H9 (cell line): ENCODE data around the gene ALG9. TPM values are rescaled to one million over a fixed set of nuclear protein-coding genes. Genes with fewer than 3 reads are reported as not detected.

Experiments
- DNase-seq: peaks from one replicate; pipeline ENCODE4 v3.0.0-alpha.2; 2017
- H2AFZ ChIP-seq: one replicate; pipeline ENCODE4 v1.6.1; 2013; ENCODE audit warnings: mild to moderate bottlenecking, low read length, control low read depth, moderate library complexity
- H2AK5ac ChIP-seq: 2 replicates; pipeline ENCODE4 v1.6.1; 2013; ENCODE audit warnings: low read length, control low read depth, mixed read lengths; ENCODE audit not compliant: insufficient read length
- H2BK120ac ChIP-seq: one replicate; pipeline ENCODE4 v1.6.1; 2013; ENCODE audit warnings: low read depth, mild to moderate bottlenecking, low read length, control low read depth, inconsistent platforms; ENCODE audit not compliant: poor library complexity, severe bottlenecking
- H2BK12ac ChIP-seq: 2 replicates; pipeline ENCODE4 v1.6.1; 2013; ENCODE audit warnings: low read length, control low read depth, mixed read lengths, low read depth; ENCODE audit not compliant: insufficient read length
- H2BK15ac ChIP-seq: 2 replicates; pipeline ENCODE4 v1.6.1; 2013; ENCODE audit warnings: low read depth, low read length, control low read depth
- H2BK20ac ChIP-seq: one replicate; pipeline ENCODE4 v1.6.1; 2013; ENCODE audit warnings: low read depth, mild to moderate bottlenecking, low read length, control low read depth, inconsistent platforms; ENCODE audit not compliant: poor library complexity, severe bottlenecking
- H2BK5ac ChIP-seq: 2 replicates; pipeline ENCODE4 v1.6.1; 2013; ENCODE audit warnings: low read length, control low read depth, mixed read lengths; ENCODE audit not compliant: insufficient read length
- H3K14ac ChIP-seq: 2 replicates; pipeline ENCODE4 v1.6.1; 2013; ENCODE audit warnings: low read length, control low read depth; ENCODE audit not compliant: insufficient read depth
- H3K18ac ChIP-seq: 2 replicates; pipeline ENCODE4 v1.6.1; 2013; ENCODE audit warnings: low read depth, mild to moderate bottlenecking, mixed read lengths, low read length, control low read depth; ENCODE audit not compliant: insufficient read length
- H3K23ac ChIP-seq: 2 replicates; pipeline ENCODE4 v1.6.1; 2013; ENCODE audit warnings: low read length, control low read depth, mixed read lengths, low read depth; ENCODE audit not compliant: insufficient read length
- H3K23me2 ChIP-seq: 2 replicates; pipeline ENCODE4 v1.6.1; 2013; ENCODE audit warnings: low read depth, mild to moderate bottlenecking, mixed read lengths, low read length, control low read depth; ENCODE audit not compliant: insufficient read length, poor library complexity, severe bottlenecking
- H3K27ac ChIP-seq: 2 replicates; pipeline ENCODE4 v1.5.1; 2013; ENCODE audit warnings: low read length, control low read depth, mixed read lengths, low read depth; ENCODE audit not compliant: insufficient read length
- H3K27me3 ChIP-seq: 2 replicates; pipeline ENCODE4 v1.6.1; 2013; ENCODE audit warnings: low read length, control low read depth, inconsistent platforms; ENCODE audit not compliant: insufficient read depth
- H3K4ac ChIP-seq: 2 replicates; pipeline ENCODE4 v1.6.1; 2013; ENCODE audit warnings: low read depth, mild to moderate bottlenecking, control low read depth, inconsistent platforms, low read length, moderate library complexity
- H3K4me1 ChIP-seq: 2 replicates; pipeline ENCODE4 v1.6.1; 2013; ENCODE audit warnings: low read length, control low read depth, inconsistent platforms; ENCODE audit not compliant: insufficient read depth
- H3K4me2 ChIP-seq: 2 replicates; pipeline ENCODE4 v1.6.1; 2013; ENCODE audit warnings: low read length, control low read depth, mixed read lengths; ENCODE audit not compliant: insufficient read length, insufficient read depth
- H3K56ac ChIP-seq: 2 replicates; pipeline ENCODE4 v1.6.1; 2013; ENCODE audit warnings: low read depth, mild to moderate bottlenecking, mixed read lengths, low read length, control low read depth; ENCODE audit not compliant: insufficient read length
- H3K79me1 ChIP-seq: 2 replicates; pipeline ENCODE4 v1.6.1; 2013; ENCODE audit warnings: low read depth, mild to moderate bottlenecking, moderate library complexity, low read length, control low read depth, inconsistent platforms; ENCODE audit not compliant: insufficient read depth, poor library complexity, severe bottlenecking
- H3K79me2 ChIP-seq: 2 replicates; pipeline ENCODE4 v1.6.1; 2013; ENCODE audit warnings: low read length, control low read depth, inconsistent platforms; ENCODE audit not compliant: insufficient read depth
- H3K9ac ChIP-seq: 2 replicates; pipeline ENCODE4 v1.6.1; 2013; ENCODE audit warnings: low read length, control low read depth, mixed read lengths; ENCODE audit not compliant: insufficient read length; ENCODE audit errors: extremely low read depth
- H3K9me3 ChIP-seq: one replicate; pipeline ENCODE4 v1.6.1; 2013; ENCODE audit warnings: low read depth, low read length, inconsistent platforms; ENCODE audit not compliant: control insufficient read depth
- H3T11ph ChIP-seq: one replicate; pipeline ENCODE4 v1.6.1; 2013; ENCODE audit warnings: mild to moderate bottlenecking, low read length, control low read depth, inconsistent platforms
- H4K20me1 ChIP-seq: one replicate; pipeline ENCODE4 v1.6.1; 2013; ENCODE audit not compliant: control insufficient read depth, insufficient read length, insufficient read depth
- H4K5ac ChIP-seq: 2 replicates; pipeline ENCODE4 v1.6.1; 2013; ENCODE audit warnings: low read depth, mild to moderate bottlenecking, mixed read lengths, low read length, control low read depth; ENCODE audit not compliant: insufficient read length
- H4K8ac ChIP-seq: replicated peaks from 2 replicates; pipeline ENCODE4 v1.6.1; 2013; ENCODE audit warnings: low read length, control low read depth, mixed read lengths, low read depth; ENCODE audit not compliant: insufficient read length
- H4K91ac ChIP-seq: 2 replicates; pipeline ENCODE4 v1.6.1; 2013; ENCODE audit warnings: low read depth, mild to moderate bottlenecking, moderate library complexity, mixed read lengths, low read length, control low read depth; ENCODE audit not compliant: insufficient read length
- H3K27ac Mint-ChIP-seq, 3 experiments: 2 replicates in 2 of 3; 3 replicates in 1 of 3; pipeline ENCODE4 v1.8.0; 2020 to 2021; ENCODE audit warnings: mixed read lengths in 3 of 3, mild to moderate bottlenecking in 1 of 3, moderate library complexity in 1 of 3
- H3K27me3 Mint-ChIP-seq: 2 replicates; pipeline ENCODE4 v1.8.0; 2021; ENCODE audit warnings: low read depth, mild to moderate bottlenecking, moderate library complexity, mixed read lengths
- H3K36me3 Mint-ChIP-seq, 3 experiments: 2 replicates in 2 of 3; 3 replicates in 1 of 3; pipeline ENCODE4 v1.8.0; 2020 to 2021; ENCODE audit warnings: low read depth in 3 of 3, mixed read lengths in 3 of 3; ENCODE audit not compliant: insufficient read depth in 1 of 3
- H3K4me1 Mint-ChIP-seq, 2 experiments: 2 replicates each; pipeline ENCODE4 v1.8.0; 2020; ENCODE audit warnings: mixed read lengths in 2 of 2
- H3K4me3 Mint-ChIP-seq, 2 experiments: 2 replicates in 1 of 2; 3 replicates in 1 of 2; pipeline ENCODE4 v1.8.0; 2020 to 2021; ENCODE audit warnings: mild to moderate bottlenecking in 2 of 2, mixed read lengths in 2 of 2, moderate library complexity in 1 of 2
- H3K9me3 Mint-ChIP-seq, 2 experiments: 2 replicates in 1 of 2; 3 replicates in 1 of 2; pipeline ENCODE4 v1.8.0; 2020; ENCODE audit warnings: mild to moderate bottlenecking in 2 of 2, mixed read lengths in 2 of 2, moderate library complexity in 1 of 2
- WGBS: extraction: QIAGEN DNeasy Blood & Tissue Kit; methylation state at CpG from one replicate; pipeline ENCODE4 v1.1.7; 2013; ENCODE audit warnings: missing lambda C conversion rate, low lambda C conversion rate, mixed read lengths; ENCODE audit not compliant: insufficient read length; ENCODE audit errors: extremely low coverage; 5-methylcytosine and 5-hydroxymethylcytosine counted together
- total RNA-seq: library from RNA; stranded (reverse); gene quantifications from 2 replicates; pipeline ENCODE4 v1.2.1, GENCODE V29; 2021
- TF ChIP-seq, protein P1 (sequence below): fragments of 200-600 bp; sonication (generic); conservative IDR thresholded peaks from 3 replicates; pipeline ENCODE4 v1.8.0; 2021; ENCODE audit warnings: antibody characterized with exemption, mild to moderate bottlenecking

ALG9 gene
- total RNA-seq, 1 experiment from 2014 or later: 26.0 TPM

GRCh38 chr11:111843661-111844060 is 27.7 kb downstream of the ALG9 start:
- Mint-ChIP-seq H3K9me3 (no peaks in the 10 kb centered on the region), H3K4me1 (peaks cover 28% of the 10 kb centered on the region in 2 experiments), H3K4me3 (no peak overlapping the region), H3K27ac (no peak overlapping the region), H3K36me3 (peaks cover 0 to 5% (median 5%) of the 10 kb centered on the region in 3 experiments; a peak in 3 of 7 replicates), H3K27me3 (no peaks in the 10 kb centered on the region)
- Histone ChIP-seq H2BK12ac (no peak overlapping the region), H3K4ac (no peak overlapping the region), H4K91ac (no peak overlapping the region), H4K5ac (no peak overlapping the region), H3K79me1 (no peaks in the 10 kb centered on the region), H2BK20ac (no peak overlapping the region), H2BK5ac (no peak overlapping the region), H3K27ac (no peak overlapping the region), H3K27me3 (no peaks in the 10 kb centered on the region), H3K4me2 (no peak overlapping the region), H4K8ac (no peak overlapping the region), H3K9me3 (no peaks in the 10 kb centered on the region), H3K14ac (no peak overlapping the region), H3K23me2 (no peaks in the 10 kb centered on the region), H2AFZ (no peak overlapping the region), H2AK5ac (no peak overlapping the region), H4K20me1 (no peaks in the 10 kb centered on the region), H2BK15ac (no peak overlapping the region), H3K79me2 (no peaks in the 10 kb centered on the region), H3T11ph (no peak overlapping the region), H2BK120ac (no peak overlapping the region), H3K4me1 (no peaks in the 10 kb centered on the region; the same call in 1 of the 2 replicates), H3K18ac (no peak overlapping the region), H3K23ac (no peak overlapping the region), H3K56ac (no peak overlapping the region), H3K9ac (no peak overlapping the region)
- WGBS: no CpG with 5 or more reads among the region's 5 CpGs
- TF ChIP-seq, protein P1, sequence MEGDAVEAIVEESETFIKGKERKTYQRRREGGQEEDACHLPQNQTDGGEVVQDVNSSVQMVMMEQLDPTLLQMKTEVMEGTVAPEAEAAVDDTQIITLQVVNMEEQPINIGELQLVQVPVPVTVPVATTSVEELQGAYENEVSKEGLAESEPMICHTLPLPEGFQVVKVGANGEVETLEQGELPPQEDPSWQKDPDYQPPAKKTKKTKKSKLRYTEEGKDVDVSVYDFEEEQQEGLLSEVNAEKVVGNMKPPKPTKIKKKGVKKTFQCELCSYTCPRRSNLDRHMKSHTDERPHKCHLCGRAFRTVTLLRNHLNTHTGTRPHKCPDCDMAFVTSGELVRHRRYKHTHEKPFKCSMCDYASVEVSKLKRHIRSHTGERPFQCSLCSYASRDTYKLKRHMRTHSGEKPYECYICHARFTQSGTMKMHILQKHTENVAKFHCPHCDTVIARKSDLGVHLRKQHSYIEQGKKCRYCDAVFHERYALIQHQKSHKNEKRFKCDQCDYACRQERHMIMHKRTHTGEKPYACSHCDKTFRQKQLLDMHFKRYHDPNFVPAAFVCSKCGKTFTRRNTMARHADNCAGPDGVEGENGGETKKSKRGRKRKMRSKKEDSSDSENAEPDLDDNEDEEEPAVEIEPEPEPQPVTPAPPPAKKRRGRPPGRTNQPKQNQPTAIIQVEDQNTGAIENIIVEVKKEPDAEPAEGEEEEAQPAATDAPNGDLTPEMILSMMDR: no peak
- no peak for DNase-seq
